Central memory CD4-positive, alpha-beta T cell (primary cell): ENCODE data around the gene PATZ1.

Source experiments
- DNase-seq: peaks from one replicate; pipeline ENCODE4 v3.0.0; 2022

The PATZ1 gene

GRCh38 chr22:31281733-31282132, 64.4 kb downstream of the PATZ1 start:
- DNase-seq, result no peak

GRCh38 chr22:31279821-31280505, 66.2 kb downstream of the PATZ1 start:
- no peak for DNase-seq

- DNase-seq, result no peak
Measured at GRCh38 chr22:31279327-31279669, 66.8 kb downstream of the PATZ1 start.

GRCh38 chr22:31278626-31279326, 67.4 kb downstream of the PATZ1 start:
- DNase-seq, result peak; percentile 73

- no peak for DNase-seq
Measured at GRCh38 chr22:31278151-31278621, 68.0 kb downstream of the PATZ1 start.

- no peak for DNase-seq
Measured at GRCh38 chr22:31277741-31278140, 68.4 kb downstream of the PATZ1 start.

GRCh38 chr22:31276426-31277167, 69.5 kb downstream of the PATZ1 start:
- DNase-seq, result no peak
